Activated CD4-positive, alpha-beta T cell treated with anti-CD3 and anti-CD28 coated beads, Interleukin-2, amount 50 U/mL, for 4 hours (primary cell): ENCODE results near the gene CCZ1.
"Not testable (repeated sequence)": the region's sequence is repeated elsewhere in the genome, so short reads cannot be mapped to it uniquely, and the experiment has no call there.

Source experiments
- DNase-seq, 2 experiments: peaks; one replicate each; pipeline ENCODE4 v3.0.0-alpha.2; 2020

CCZ1 gene

DNA sequence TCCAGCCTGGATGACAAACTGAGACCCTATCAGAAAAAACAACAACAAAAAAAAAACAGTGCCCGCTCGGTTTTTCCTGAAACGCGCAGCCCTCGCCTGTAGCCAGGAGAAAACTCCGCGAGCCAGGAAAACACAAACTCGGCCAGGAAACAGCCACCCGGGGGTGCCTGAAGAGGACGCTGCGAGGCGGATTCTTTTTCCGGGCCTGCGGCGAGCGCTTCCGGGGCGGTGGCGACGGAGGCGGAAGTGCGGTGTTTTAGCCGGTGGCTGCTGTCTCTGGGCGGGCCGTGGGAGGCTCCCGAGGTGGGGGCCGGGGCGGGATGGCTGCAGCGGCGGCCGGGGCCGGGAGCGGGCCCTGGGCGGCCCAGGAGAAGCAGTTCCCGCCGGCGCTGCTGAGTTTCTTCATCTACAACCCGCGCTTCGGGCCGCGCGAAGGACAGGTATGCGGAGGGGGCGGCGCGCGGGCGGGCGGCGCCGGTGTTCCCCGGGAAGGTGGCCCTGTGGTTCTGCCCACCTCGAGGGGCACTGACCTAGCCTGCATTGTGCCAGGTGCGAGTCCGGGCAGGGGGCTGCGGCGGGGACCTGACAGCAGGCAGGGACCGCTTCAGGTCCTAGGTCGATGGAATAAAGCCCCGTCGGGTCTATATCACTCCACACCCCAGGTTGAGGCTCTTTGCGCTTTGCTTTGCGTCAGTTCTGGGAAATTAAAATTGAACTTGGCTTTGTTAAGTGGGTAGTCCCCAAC lies at the start of gene CCZ1:
Gene CCZ1, plus strand, starts transcription at position 254 of the 745 bp plus-strand sequence. Its CDS starts 67 bp downstream, at position 321.
- peak; percentile 13 to 26 for DNase-seq

DNA sequence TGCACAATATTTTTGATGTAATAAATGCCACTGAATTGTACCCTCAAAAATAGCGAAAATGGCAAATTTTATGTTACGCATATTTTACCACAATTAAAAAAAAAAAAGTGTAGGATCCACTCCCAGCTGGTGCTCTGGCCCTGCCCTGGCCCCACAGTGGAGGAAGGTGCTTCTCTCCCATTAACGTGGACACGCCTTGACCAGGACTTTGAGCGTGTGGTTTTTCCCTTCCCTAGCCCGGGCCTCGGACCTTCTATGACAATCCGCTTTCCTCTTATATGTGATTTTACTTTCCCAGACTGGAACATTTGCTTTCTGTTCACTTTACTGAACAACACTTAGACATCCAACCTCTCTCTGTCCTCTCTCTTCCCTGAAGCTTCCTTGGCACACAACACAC lies 47.6 kb upstream of the CCZ1 start:
- no peak for DNase-seq

DNA sequence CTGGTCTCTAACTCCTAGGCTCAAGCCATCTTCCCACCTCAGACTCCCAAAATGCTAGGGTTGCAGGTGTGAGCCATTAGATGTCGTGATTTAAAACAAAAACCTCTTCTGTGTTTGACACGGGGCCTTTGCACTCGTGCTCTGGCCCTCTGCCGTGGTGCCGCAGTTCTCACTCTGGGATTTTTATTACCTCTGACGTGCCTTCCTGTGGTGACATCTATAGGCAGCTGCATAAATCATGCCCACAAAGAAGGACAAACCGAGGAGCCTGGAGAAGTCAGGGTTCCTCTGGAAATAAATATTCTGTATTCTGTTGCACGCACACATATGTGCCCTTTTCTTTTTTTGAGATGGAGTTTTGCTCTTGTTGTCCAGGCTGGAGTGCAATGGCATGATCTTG lies 43.8 kb upstream of the CCZ1 start:
- DNase-seq, result no peak

DNA sequence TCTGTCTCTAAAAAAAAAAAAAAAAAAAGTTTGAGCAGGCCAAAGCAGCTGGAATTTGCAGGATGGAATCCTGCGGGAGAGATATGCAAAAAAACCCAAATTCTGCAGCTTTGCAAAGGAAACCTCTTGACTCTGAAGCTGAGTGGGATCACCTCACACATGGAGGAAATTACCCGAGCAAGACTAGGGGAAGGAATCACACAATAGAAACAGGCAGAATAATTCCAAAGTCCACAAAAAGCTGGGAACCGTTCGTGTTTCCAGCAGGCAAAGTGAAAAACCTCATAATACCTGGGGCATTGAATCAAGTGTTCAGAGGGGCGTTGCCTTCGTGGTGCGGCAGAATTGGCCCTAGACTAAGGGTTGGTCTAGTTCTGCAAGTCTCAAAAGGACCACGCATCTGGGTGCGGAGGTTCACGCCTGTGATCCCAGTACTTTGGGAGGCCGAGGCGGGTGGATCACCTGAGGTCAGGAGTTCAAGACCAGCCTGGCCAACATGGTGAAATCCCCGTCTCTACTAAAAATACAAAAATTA lies 41.4 kb upstream of the CCZ1 start:
- DNase-seq, result not testable (repeated sequence)

DNA sequence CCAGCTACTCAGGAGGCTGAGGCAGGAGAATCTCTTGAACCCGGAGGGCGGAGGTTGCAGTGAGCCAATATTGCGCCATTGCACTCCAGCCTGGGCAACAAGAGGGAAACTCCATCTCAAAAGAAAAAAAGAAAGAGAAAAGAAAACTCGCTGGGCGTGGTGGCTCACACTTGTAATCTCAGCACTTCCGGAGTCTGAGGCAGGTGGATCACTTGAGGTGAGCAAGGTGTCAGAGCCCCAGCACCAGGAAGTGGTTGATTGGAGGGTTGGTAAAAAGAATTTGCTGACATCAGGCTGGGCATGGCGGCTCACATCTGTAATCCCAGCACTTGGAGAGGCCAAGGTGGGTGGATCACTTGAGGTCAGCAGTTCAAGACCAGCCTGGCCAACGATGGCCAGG lies 40.0 kb upstream of the CCZ1 start:
- peak; percentile 31 to 40 for DNase-seq

DNA sequence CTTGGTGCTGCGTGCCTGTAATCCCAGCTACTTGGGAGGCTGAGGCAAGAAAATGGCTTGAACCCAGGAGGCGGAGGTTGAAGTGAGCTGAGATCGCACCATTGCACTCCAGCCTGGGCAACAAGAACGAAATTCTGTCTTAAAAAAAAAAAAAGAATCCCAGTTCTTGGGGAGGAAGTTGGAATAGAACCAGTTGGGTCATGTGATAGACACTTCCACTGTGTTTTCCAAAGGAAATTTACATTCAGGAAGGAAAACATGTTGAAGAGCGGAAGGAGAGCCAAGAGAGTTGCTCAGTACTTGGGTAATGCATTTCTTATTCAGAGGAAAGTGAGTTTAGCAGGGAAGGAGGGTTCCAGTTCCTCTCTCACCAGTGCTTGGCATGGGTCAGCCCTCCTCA lies 37.3 kb upstream of the CCZ1 start:
- not testable (repeated sequence) for DNase-seq

DNA sequence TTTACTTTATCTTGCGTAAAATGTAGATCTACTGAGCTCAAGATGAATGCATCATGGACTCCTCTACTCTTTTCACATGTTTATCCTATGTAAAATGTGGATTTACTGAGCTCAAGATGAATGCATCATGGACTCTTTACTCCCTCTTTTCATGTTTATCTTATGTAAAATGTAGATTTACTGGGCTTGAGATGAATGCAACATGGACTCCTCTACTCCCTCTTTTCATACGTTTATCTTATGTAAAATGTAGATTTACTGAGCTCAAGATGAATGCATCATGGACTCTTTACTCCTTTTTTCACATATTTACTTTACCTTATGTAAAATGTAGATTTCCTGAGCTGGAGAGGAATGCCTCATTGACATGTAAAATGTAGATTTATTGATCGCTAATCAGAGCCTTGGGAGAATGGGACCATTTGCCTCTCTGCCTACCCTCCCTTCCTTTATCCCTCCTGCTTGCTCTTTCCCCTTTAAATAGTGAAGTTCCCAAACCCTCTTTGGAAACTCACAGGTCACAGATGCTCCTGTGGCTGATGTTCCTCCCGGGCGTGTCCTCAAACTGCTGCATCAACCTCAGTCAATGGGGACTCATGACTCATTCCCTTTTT lies 35.7 kb upstream of the CCZ1 start:
- not testable (repeated sequence) for DNase-seq

DNA sequence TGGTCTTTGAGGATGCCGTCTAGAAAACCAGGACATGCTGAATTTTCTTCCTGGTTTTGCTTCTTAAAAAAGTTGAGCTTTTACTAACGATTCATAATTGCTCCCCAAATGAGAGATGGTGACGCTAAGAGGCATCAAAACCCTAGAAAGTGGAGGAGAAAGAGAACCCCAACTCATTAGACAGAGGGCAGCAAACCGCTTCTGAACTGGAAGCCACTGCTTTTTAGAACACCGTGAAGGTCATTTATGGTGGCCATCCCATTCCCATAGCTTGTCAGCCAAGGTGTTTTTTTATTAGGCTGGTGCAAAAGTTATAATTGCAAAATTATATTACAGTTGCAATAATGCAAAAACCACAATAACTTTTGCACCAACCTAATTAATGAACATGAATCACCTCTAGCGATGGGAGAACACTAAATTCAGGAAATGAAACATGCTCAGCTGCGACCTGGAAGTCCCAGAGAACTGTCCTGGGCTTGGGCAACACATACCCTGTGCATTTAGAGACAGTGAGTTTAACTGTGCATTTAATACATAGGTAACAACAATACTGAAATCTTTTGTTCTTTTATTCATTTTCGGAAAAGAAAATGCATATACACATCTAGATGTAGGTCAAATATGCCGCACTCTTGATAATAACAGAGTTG lies 33.1 kb upstream of the CCZ1 start:
- DNase-seq, result not testable (repeated sequence)

DNA sequence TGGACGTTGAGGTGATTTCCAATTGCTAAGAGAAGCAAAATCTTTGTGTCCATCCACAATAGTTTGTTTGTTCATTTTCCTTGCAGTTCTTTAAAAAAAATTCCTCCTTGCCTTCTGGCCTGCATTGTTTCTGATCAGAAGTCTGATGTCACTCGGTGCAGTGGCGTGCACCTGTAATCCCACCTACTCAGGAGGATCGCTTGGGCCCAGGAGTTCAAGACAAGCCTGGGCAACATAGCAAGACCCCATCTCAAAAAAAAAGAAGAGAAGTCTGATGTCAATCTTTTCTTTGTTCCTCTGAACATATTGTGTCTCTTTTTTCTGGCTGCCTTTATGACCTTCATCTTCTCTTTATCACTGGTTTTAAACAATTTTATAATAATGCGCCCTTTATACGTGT lies 31.5 kb upstream of the CCZ1 start:
- DNase-seq, result no peak

DNA sequence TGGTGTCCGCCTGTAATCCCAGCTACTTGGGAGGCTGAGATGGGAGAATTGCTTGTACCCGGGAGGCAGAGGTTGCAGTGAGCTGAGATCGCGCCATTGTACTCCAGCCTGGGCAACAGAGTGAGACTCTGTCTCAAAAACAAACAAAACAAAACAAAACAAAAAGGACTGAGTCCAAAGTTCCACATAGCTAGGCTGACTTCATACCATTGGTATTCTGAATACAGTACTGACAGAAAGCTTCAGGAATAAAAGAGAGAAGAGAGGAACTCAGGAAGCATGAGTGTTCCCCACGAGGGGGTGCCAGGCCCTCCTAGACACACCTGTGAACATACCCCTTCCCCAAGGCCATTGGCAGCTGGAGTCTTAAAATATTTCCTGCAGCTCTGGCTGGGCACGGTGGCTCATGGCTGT lies 29.6 kb upstream of the CCZ1 start:
- DNase-seq, result not testable (repeated sequence)

DNA sequence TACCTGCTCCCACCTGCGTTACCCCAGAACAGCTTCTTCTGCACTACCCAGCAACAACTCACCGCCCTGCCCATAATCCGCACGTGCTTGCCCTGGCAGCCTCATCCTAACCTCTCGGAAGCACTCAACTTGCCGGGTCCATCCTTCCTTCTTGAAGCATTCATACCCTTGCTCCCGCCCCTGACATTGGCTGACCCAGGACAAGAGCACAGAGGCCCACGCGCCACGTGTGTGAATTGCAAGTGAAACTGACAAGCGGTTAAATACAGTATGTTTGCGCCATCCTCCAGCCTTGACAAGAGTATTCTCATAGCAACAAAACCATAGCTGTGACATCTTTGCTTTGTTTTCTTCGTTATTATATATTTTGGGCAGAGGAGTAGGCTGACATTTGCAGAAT lies 28.8 kb upstream of the CCZ1 start:
- DNase-seq, result no peak

DNA sequence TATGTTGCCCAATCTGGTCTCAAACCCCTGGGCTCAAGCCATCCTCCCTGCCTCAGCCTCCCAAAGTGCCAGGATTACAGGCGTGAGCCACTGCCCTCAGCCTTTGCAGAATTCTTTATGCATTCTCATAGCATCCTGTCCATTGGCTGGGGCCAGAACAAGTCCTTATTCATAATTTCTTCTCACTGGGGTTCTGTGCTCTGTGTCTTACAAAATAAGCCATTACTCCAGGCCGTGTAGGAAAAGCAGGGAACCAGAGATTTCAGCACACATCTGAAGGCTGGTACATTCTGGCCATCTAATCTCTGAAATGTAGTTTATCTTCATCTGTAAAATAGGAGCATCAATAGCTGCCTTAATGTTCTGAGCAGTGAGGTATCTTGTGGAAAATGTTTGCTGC lies 28.2 kb upstream of the CCZ1 start:
- no peak for DNase-seq

DNA sequence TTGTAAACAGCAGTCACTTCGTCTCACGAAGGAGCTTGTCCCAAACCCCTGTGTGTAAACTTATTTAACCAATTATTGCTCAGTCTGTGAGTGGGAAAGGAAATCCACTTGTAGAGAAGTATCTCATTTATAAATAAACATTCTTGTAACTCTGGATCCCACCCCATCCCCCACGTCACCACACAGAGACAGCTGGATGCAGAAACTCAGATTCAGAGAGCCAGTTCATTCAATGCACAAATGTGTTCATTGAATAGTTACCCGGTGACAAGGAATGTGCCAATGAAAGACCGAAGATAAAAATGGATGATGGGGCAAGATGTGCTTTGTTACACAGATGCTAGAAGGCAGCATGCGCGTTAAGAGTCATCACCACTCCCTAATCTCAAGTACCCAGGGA lies 26.2 kb upstream of the CCZ1 start:
- DNase-seq, result no peak

DNA sequence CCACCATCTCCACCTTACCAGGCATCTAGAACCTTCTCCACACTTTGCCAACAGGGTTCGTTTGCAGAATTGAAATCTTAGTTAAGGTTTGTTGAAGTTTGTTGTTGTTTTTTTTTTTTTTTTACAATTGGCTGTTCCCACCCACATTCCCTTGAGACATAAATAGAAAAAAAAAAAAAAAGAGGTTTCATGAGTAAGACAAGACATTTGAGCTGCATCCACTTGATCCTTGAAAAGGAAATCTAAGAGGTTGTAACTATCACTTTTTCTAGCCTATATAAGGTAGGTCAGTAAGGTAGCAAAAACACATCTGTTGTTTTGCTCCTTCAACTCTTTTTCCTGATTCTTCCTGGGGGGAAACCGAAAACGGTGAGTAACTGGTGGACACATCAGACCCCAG lies 18.9 kb upstream of the CCZ1 start:
- not testable (repeated sequence) for DNase-seq

DNA sequence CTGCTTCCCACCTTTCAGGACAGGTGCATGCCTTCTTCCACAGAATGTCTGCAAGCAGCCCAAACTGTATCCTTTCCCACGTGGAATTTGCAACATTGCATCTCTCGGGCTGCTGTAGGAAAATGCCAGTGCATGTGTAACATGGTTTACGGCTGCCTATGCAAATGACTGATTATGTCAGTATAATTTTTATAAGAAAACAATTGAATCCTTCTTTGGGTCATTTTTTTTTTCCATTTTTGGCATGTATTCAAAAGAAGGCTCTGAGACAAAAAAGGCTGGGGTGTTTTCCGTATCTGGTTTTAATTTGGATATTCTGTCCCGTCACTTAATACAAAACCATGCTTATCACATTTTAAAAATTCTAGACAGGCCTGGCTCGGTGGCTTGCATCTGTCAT lies 18.4 kb upstream of the CCZ1 start:
- DNase-seq, result not testable (repeated sequence)

DNA sequence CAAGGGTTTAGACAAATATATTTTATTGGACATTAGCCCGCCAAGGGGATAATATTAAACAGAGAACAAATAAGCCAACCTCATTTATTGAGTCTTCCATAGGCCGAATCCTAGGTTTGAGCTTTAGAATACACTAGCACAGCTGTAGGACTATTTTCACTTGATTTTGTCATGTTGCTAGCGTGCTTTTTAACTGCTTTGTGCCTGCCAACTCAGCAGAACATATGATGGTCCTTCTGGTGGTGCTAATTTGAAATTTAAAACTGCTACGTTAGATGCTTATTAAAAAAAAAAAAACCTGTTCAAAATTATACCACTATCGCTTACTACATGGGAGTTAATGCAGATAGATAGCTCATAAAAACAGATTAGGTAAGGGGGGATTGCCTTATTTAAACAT lies 14.1 kb upstream of the CCZ1 start:
- not testable (repeated sequence) for DNase-seq

DNA sequence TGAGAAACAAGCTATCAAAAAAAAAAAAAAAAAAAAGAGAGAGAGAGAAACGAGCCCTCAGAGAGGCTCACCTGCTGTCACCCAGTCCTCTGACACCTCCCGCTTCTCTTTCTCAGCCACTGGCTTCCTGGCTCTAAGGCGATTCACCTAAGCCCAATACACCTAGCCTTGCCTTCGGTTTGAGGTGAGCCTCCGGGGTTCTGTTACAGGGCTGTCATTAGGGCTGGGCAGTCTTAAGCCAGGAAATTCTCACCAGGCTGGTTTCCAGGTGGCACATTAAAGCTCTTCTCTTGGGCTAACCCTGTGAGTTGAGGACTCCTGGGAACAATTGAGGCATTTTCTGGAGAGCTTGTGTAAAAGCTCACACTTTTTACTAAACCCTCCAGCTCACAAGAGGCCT lies 10.5 kb upstream of the CCZ1 start:
- not testable (repeated sequence) for DNase-seq

DNA sequence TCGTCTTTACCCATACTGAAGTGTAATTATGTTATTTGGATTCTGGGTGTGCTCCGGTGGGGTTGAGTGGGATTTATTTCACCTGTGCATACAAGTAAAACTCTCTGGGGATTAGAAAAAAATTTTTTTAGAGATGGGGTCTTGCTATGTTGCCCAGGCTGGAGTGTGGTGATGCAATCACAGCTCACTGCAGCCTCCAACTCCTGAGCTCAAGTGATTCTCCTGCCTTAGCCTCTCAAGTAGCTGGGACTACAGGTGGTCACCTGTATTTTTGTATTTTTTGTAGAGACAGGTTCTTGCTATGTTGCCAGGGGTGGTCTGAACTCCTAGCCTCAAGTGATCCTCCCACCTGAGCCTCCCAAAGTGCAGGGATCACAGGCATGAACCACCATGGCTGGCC lies 8.3 kb upstream of the CCZ1 start:
- not testable (repeated sequence) for DNase-seq

DNA sequence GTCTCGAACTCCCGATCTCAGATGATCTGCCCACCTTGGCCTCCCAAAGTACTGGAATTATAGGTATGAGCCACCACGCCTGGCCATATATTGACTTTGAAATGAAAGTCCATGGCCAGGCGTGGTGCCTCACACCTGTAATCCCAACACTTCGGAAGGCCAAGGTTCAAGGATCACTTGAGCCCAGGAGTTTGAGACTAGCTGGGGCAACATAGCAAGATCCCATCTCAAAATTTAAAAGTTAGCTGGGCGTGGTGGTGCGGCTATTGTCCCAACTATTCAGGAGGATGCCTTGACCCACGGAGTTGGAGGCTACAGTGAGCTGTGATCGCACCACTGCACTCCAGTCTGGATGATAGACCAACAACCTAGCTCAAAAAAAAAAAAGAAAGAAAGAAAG lies 6.0 kb upstream of the CCZ1 start:
- DNase-seq, result no peak

DNA sequence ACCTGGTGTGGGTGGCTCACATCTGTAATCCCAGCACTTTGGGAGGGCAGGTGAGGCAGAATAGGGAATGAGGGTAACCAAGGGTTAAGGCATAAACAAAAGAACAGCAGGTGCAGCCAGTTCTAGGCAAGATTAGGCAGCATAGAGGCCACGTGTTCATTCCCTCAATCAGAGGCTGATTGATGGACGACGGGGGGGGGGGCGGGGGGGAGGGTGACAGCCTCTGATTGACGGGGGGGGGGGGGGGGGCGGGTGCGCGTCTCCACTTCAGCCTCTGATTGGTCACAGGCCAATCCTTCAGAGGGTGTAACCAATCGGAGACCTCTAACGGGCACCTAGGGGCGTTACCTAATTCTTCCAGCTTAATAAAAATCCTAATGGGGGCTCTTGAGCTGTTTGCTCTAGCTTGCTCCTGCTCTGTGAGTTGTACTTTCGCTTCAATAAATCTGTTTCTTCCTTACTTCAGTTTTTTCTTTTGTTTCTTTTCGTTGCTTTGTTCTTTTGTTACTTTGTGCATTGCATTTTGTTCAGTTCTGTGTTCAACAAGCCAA lies 1.1 kb upstream of the CCZ1 start:
- not testable (repeated sequence) for DNase-seq

DNA sequence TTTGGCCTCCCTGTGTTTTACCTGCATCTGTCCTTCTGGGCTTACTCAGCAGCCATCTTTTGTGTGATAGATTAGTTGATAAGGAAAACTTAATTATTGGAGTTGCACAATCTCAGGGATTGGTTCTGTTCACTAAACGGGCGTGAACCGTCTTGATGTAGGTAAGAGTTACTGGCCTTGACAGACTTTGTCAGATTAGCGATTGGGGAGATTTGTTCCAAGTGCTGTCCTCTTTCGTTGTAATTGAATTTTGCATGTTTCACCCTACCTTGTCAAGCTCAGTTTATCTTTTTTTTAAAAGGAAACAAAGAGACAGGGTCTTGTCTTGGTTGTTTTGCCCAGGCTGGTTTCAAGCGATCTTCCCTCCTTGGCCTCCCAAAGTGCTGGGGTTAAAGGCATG lies 4.5 kb downstream of the CCZ1 start:
- not testable (repeated sequence) for DNase-seq

DNA sequence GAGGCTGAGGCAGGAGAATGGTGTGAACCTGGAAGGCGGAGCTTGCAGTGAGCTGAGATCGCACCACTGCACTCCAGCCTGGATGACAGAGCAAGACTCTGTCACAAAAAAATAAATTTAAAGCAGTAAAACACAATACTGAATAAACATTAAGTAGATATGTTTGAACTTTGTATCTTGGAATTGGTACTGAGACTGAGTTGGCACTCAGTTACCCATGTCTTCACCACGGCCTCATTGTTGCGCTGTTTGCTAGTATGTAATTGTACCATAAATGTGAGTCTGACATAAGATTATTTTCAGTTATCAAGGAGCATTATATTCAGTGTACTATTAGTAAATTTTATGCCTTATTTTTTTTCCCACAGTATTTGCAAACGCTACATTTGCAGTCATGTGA lies 6.2 kb downstream of the CCZ1 start:
- DNase-seq, result not testable (repeated sequence)

DNA sequence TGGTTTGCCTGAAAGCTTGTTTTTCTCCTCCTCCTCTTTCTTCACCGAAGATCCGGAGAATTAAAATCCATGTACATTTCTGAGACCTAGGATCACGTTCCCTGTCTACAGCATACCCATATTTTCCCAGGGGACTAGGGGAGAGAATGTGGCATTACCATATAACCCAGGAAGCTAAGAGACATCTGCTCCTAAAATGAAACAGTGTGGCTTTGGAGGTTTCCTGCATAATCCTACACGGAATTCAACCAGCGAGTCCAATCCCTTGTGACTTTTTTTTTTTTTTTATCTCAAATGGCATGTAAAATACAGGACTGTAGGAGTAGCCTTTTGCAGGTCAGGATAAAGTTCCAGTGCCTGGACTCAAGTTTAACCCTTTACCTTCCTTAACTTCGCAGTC lies 10.3 kb downstream of the CCZ1 start:
- not testable (repeated sequence) for DNase-seq

DNA sequence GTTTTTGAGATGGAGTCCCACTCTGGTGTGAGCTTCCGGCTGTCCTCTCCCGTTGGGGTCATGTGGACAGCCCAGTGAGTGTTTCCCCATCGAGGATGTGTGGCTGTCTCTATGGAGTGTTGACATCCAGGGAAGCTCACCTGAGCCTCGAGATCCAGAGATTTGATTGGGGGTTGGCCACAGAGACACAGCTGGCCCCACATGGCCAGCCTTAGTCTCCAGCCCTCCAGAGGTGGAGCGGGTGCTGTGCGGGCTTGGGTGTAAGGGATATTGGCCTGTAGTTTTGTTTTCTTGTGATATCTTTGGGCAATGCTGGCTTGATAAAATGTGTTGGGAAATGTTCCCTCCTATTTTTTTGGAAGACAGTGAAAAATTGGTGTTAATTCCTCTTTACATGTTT lies 18.0 kb downstream of the CCZ1 start:
- not testable (repeated sequence) for DNase-seq
